Left renal cortex interstitium (tissue), 4 donors: ENCODE measurements around the gene IL18. TPM values are rescaled to one million over a fixed set of nuclear protein-coding genes. Genes with fewer than 3 reads are reported as not detected.
"Not testable (repeated sequence)": the region's sequence is repeated elsewhere in the genome, so short reads cannot be mapped to it uniquely, and the experiment has no call there.

Experiments
- DNase-seq, 4 donors: peaks; one replicate each; pipeline ENCODE4 v3.0.0-alpha.2; 2013; ENCODE audit warnings: low read depth in 4 of 4, low spot score in 2 of 4, missing footprints in 1 of 4
- polyA plus RNA-seq, 4 donors: library from polyadenylated mRNA; unstranded; fragments of 120-200 nt; gene quantifications; one replicate each; pipeline ENCODE4 v1.2.1, GENCODE V29; 2013; ENCODE audit not compliant: insufficient read length in 4 of 4

IL18 gene
- polyA plus RNA-seq, 4 donors, result 4.3 to 15.4 (median 9.4) TPM

DNA sequence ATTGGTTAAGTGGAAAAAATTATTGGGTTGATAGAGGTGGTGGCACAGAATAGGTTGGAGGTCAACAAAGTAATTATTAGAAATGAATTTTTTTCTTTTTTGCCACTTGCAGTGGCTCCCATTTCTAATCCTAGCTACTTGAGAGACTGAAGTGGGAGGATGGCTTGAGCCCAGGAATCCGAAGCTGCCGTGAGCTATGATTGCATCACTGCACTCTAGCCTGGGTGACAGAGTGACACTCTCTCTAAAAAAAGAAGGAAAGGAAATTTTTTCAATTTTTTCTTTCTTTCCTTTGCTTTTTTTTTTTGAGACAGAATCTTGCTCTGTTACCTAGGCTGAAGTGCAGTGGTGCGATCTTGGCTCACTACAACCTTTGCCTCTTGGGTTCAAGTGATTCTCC is 9.3 kb upstream of the IL18 start:
- no peak for DNase-seq

DNA sequence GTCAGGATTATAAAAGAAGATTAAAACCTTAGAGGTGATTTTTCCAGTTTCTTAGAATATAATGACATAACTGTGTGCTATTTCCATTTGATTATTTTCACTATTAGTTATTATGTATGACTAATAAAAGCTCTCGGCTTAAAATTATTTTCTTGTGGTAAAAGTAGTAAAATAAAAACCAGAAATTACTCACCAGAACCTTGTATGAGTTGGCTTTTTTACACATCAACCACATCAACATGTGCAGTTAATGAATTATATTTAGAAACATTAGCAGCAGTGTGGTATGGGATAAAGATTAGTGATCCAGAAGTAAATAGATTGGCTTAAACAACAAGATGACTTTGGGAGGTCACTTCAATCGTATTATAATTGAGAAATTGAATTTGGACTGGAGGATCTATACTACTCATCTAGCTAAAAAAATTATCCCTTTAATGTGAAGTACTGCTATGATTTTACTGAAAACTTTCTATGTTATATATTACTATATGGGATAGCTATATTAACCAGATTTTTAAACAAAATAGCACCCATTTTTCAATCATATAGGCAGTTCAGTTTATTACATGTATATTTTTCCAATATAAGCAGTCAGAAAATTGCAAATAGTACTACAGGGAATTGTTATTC is 8.6 kb upstream of the IL18 start:
- no peak for DNase-seq

DNA sequence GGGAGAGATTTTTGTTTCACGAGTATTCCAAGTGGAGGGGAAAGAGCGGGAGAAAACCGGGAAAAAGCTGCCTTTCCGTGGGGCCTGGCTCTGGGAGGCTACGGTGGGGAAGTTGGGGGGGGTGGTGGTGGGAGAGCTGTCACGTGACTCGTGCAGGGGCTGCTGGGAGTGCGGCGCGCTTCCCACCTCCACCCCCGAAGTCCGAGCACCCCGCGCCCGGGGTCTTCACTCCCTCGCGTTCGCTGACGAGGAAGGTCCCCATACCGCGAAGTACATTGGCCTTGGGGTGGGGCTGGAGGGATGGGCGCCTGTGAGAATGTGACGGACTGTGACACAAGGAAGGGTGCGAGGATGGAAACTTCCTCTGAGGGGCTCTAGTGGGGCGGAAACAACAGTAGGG is 3.3 kb upstream of the IL18 start, which contains the start of gene TEX12:
Gene TEX12, plus strand, starts transcription at position 228 of the 400 bp plus-strand sequence. CDS start 1,897 bp downstream, outside the sequence.
- DNase-seq, result no peak

GRCh38 chr11:112166562-112166961 is 2.7 kb upstream of the IL18 start:
- DNase-seq, result no peak

DNA sequence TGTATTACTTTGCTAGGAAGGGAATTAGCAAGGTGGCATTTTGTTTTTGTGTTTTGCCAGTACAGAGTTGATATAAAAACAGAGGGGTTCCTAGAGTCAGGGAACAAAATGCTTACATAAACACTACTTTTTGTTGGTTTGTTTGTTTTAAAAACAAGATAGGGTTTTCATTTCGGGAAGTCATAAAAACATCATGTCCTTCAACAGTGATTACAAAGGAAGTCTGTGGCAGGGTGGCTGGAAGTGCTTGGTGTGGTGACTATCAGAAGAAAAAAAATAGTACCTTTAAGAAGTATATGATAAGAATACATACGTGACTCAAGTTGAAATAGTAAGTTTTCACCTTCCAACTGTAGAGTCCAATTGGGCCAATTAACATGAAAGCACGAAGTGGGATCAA is 1.2 kb upstream of the IL18 start:
- DNase-seq, result no peak

- no peak for DNase-seq
Observed at GRCh38 chr11:112162761-112163546, 940 bp downstream of the IL18 start.

DNA sequence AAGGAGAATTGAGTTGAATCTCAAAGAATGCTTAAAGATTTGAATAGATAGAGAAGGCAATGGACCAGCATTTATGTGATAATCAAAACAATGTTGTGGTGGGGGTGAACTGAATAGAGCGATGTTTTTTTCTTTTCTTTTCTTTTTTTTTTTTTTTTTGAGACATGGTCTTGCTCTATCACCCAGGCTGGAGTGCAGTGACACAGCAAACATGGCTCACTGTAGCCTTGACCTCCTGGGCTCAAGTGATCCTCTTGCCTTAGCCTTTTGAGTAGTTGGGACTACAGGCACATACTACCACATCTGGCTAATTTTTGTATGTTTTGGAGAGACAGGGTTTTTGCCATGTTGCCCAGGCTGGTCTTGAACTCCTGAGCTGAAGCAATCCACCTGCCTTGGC is 1.7 kb downstream of the IL18 start:
- DNase-seq, result not testable (repeated sequence)

- DNase-seq, result no peak
Observed at GRCh38 chr11:112161012-112161411, 2.9 kb downstream of the IL18 start.

DNA sequence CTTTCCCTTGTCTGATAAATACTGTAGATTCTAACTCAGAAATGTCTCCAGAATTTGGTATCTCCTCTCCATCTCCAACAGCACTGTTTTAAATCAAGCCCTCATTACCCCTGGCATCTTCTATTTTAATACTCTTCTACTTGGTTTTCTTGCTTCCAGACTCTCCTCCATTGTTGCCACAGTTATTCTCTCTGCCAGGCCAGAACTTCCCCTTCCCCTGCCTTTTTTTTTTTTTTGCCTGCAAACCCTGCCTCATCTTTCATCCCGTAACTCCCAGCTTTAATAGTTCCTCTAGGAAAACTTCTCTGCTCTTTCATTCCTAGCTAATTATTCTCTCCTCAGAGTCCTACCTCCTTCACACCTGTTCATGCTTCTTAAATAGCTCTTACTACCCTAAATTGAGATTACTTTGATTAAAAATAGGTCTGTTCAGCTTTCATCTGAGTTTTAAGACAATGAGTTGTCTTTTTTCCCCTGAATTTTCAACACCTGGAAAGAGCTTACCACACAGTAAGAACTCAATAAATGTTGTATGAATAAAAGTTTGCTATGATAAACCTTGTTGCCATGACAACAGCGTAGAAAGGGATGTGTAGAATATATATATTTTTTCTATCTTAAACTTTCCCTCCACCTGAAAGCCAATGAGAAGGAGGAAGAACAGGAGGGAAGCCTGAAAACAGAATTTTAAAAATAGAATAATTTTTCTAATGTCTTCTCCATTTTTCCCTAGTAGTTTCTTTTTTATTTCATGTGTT is 3.6 kb downstream of the IL18 start:
- DNase-seq, result no peak

DNA sequence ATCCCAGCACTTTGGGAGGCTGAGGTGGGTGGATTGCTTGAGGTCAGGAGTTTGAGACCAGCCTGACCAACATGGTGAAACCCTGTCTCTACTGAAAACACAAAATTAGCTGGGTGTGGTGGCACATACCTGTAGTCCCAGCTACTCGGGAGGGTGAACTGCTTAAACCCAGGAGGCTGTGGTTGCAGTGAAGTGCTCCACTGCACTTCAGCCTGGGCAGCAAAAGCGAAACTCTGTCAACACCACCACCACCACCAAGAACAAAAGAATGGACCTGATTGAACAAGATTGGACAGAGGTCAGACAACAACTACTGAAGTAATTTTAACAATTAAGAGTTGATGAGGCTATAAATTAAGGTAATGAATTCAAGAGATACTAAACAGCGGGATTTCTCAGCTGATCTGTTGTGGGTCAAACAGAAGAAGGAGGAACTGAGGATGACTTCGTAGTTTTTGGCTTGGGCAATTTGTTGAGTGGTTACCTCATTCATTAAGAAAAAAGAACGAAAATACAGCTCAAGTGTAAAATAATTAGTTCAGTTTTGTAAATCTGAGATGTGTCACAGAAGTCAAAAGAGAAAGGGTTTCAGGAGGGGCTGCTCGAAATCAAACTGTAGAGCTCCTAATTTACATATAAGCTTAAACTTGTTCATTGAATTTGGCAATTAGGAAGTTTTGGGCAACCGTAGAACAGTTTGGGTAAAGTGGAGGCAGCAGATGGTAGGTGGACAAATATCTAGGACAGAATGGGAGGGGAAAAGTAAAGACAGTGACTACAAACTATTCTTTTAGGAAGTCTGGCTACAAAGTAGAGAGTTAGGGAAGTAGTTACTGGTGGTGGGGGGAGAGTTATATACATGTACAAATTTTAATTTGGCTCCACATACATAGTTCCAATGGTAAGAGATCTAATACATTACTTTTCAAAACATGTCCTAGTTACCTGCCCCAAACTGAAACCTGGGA is 4.5 kb downstream of the IL18 start:
- no peak for DNase-seq

DNA sequence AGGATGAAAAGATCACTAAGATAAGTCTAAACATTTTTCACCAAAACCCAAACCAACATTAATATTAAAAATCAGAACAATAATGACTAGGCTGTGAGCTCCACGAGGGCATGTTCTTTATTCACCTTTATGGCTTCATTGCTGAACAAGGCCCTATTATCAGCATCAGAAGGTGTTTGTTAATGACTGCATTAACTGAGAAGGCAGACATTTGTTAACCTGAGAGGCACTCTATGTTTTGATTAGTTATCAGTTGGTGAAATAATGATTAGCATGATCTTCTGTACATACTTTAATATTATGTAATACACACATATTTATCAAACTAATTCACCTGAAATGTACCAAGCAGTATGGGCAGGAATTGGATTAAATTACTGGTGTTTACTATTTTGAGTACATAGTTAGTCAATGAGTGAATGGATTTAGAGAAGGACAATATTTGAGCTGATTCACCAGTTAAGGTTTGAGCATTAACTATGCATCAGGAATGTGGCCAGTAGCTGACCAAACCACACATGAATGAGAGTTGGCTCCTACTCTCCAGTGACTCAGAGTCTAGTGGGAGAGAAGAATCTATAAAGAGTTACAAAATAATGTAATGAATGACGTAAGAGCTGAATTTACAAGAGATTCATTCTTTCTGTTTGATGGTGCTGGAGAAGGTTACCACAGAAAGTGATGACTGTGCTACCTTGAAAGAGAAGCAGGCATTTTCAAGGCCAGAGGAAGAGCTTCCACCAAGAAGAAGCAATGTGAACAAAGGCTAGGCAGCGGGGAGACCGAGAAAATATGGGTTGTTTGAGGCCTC is 6.7 kb downstream of the IL18 start:
- no peak for DNase-seq

- DNase-seq, result no peak
Observed at GRCh38 chr11:112156153-112156955, 7.5 kb downstream of the IL18 start.

- DNase-seq, result no peak
Observed at GRCh38 chr11:112150517-112150916, 13.4 kb downstream of the IL18 start.

- no peak for DNase-seq
Observed at GRCh38 chr11:112143597-112143996, 20.3 kb downstream of the IL18 start.

DNA sequence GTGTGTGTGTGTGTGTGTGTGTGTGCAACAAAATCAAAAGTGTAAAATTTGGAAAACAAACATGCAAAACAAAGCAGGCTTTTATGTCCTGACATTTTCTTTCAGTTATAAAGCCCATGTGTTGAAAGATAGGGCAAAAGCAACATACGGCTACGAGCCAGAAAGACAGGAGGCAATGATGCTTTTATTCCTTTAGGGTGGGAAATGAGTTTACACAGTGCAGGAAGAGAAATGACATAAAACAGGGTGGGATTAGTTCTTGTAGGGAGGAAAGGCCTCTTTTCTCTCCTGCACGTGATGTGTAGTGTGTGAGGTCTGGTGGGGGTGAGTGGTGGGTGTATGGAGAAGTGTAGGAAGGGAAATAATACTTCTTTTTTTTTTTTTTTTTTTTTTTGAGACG is 29.4 kb downstream of the IL18 start:
- no peak for DNase-seq

GRCh38 chr11:112132737-112133136 is 31.2 kb downstream of the IL18 start:
- DNase-seq, result no peak

DNA sequence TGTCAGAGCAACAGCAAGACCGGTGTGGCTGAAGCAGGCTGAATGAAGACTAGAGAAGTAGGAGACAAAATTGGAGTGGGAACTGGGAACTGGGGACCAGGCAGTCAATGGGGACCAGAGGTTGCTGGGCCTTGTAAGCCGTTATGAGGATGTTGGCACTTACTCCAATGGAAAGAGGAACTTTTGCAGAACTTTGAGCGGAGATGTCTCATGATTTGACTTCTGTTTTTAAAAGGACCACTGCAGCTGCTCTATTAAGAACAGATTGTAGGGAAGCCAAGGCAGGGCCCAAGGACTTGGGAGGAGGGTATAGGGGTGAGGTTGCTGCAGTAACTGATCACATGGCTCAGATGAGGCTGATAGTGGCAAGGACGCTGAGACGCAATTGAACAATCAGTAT is 34.2 kb downstream of the IL18 start:
- DNase-seq, result no peak

DNA sequence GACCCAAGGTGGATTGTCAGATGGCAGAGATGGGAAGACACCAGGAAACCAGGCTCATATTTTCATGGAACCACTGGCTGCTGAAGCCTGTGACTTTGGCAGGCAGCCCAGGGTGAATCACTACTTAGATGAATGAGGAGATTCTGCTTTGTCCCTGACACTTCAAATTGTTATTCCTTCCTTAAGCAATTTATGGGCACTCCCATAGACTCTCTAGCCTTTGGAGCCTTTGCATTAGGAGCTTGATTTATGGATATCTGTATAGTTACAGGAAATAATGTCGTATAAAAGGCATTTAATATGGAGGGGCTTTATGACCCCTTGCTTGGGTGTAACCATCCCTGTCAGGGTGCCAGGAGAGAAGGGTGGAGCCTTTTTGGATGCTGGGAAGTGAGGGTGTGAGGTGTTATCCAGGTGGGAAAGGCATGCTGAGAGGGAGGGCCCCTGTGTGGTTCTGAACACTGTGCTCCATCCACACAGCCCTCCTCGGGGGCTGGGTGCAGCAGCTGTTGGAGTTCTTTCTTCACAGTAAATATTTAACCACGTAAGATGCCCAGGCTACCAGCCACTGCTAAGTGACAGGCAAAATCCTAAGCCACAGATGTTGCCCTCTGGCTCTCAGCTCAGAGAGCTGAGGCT is 35.3 kb downstream of the IL18 start:
- DNase-seq, result no peak
